DOHH2 (cell line): ENCODE measurements around the gene ESRRG.

Experiments
- CTCF ChIP-seq: fragments of 200-600 bp; sonication (generic); IDR thresholded peaks from one replicate; pipeline ENCODE4 v1.5.1; 2014; ENCODE audit warnings: antibody characterized with exemption, mild to moderate bottlenecking, low read depth, low read length; ENCODE audit not compliant: poor library complexity, severe bottlenecking
- EZH2phosphoT487 ChIP-seq: fragments of 200-600 bp; sonication (generic); IDR thresholded peaks from 2 replicates; pipeline ENCODE4 v1.6.1; 2017; ENCODE audit warnings: borderline replicate concordance, mild to moderate bottlenecking, antibody characterized with exemption, low read length, moderate library complexity, mixed read lengths

- TF ChIP-seq EZH2phosphoT487 (no peak), CTCF (no peak)
Observed at GRCh38 chr1:216626394-216627067, 96.7 kb downstream of the ESRRG start.
